Esophagus (tissue), 2 donors: ENCODE data around the gene LARGE1. TPM values are rescaled to one million over a fixed set of nuclear protein-coding genes. Genes with fewer than 3 reads are reported as not detected.
"Not testable (repeated sequence)": the region's sequence is repeated elsewhere in the genome, so short reads cannot be mapped to it uniquely, and the experiment has no call there.

Source experiments
- H3K27ac ChIP-seq, 2 donors: one replicate each; pipeline ENCODE4 v1.5.1; 2013; ENCODE audit warnings: low read depth in 2 of 2, mild to moderate bottlenecking in 2 of 2, inconsistent platforms in 1 of 2, low read length in 1 of 2, moderate library complexity in 1 of 2
- H3K27me3 ChIP-seq, 2 donors: one replicate each; pipeline ENCODE4 v1.6.1; 2013; ENCODE audit warnings: low read length in 2 of 2, control low read depth in 1 of 2, mild to moderate bottlenecking in 1 of 2; ENCODE audit not compliant: insufficient read depth in 2 of 2, control insufficient read depth in 1 of 2
- H3K36me3 ChIP-seq, 2 donors: one replicate each; pipeline ENCODE4 v1.6.1; 2013; ENCODE audit warnings: low read length in 1 of 2; ENCODE audit not compliant: control insufficient read depth in 2 of 2, insufficient read depth in 2 of 2
- H3K4me1 ChIP-seq, 2 donors: one replicate each; pipeline ENCODE4 v1.6.1; 2013; ENCODE audit warnings: low read length in 1 of 2; ENCODE audit not compliant: control insufficient read depth in 2 of 2, insufficient read depth in 2 of 2
- H3K4me3 ChIP-seq, 2 donors: one replicate each; pipeline ENCODE4 v1.5.1; 2013; ENCODE audit warnings: low read length in 2 of 2, mild to moderate bottlenecking in 2 of 2, low read depth in 1 of 2, moderate library complexity in 1 of 2
- H3K9me3 ChIP-seq, 2 donors: one replicate each; pipeline ENCODE4 v1.6.1; 2013; ENCODE audit warnings: mild to moderate bottlenecking in 2 of 2, low read depth in 1 of 2, low read length in 1 of 2, moderate library complexity in 1 of 2; ENCODE audit not compliant: control insufficient read depth in 2 of 2, insufficient read depth in 1 of 2
- WGBS, 2 donors: extraction: QIAGEN DNeasy Blood & Tissue Kit; methylation state at CpG; one replicate each; pipeline ENCODE4 v1.1.7; 2013; 5-methylcytosine and 5-hydroxymethylcytosine counted together
- polyA plus RNA-seq, 2 donors: library from polyadenylated mRNA; stranded (reverse); fragments of 200-250 nt; gene quantifications; one replicate each; pipeline ENCODE4 v1.2.3, GENCODE V29; 2013
- donor health status: healthy with polysubstance abuse.
- donor health status: Bipolar disorder and iron deficiency.

LARGE1 gene
- polyA plus RNA-seq, 2 donors: 2.0 to 2.5 TPM

DNA sequence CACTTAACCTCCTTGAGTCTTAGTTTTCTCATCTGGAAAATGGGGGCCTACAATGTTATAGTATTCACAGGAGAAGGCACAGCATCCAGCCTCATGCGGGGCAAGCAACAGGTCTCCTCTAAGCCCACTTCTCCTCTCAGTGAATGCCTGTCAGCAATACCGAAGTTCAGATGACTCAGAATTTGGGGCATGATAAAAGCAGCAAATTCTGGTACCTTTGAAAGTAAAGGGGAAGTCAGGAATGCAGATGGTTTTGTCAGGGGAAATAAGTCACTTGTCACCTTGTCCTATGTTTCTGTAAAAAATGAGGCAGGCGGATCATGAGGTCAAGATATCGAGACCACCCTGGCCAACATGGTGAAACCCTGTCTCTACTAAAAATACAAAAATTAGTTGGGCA is 350.2 kb downstream of the LARGE1 start:
- H3K4me3 ChIP-seq: no peak overlapping the region
- no peaks in the 10 kb centered on the region for H3K9me3 ChIP-seq
- H3K27ac ChIP-seq: no peak overlapping the region
- H3K27me3 ChIP-seq: no peaks in the 10 kb centered on the region
- 88 to 89% methylated on average over 4 of the region's 4 CpGs for WGBS, 2 donors
- no peaks in the 10 kb centered on the region for H3K36me3 ChIP-seq
- no peaks in the 10 kb centered on the region for H3K4me1 ChIP-seq

DNA sequence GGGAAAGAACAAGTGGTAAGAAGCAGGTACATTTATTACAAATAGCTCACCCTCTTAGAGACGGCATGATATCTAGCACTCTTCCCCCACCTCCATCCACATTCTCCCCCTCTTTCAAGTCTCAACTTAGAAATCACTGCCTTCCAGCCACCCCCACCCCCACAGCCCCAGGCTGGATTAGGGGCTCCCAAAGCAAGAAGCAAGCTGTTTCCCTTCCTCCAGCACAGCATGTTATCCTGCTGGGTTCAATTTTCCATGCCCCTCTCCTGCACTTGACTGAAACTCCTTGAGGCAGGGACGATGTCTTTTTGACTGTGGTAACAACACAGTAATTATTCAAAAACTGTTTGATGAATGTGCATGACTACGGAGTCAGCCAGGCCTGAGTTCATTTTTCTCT is 350.7 kb downstream of the LARGE1 start:
- no peaks in the 10 kb centered on the region for H3K9me3 ChIP-seq
- no peaks in the 10 kb centered on the region for H3K36me3 ChIP-seq
- no peaks in the 10 kb centered on the region for H3K4me1 ChIP-seq
- H3K4me3 ChIP-seq: no peak overlapping the region
- WGBS, 2 donors: 50 to 51% methylated on average over 3 of the region's 3 CpGs
- no peak overlapping the region for H3K27ac ChIP-seq
- no peaks in the 10 kb centered on the region for H3K27me3 ChIP-seq

DNA sequence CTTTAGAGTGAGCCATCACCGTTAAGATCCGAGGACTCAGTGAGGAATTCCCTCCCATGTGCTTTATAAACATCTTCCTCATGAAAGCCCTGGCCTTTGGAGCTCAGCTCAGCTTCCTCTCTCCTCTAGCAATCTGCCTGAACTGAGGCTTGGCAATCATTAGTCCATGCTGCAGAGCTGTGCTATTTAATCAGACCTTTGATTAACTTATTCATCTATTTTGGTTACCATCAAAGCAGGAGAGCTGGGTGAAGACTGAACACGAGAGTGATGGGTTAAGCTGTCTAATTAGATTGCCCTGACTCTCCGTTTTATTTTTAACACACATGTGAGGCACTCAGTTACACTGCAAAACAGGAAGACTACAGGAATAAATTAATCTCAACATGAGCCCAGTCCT is 351.3 kb downstream of the LARGE1 start:
- Histone ChIP-seq H3K4me1 (no peaks in the 10 kb centered on the region), H3K36me3 (no peaks in the 10 kb centered on the region), H3K4me3 (no peak overlapping the region), H3K27me3 (no peaks in the 10 kb centered on the region), H3K9me3 (no peaks in the 10 kb centered on the region), H3K27ac (no peak overlapping the region)
- WGBS, 2 donors: 50 to 53% methylated on average over 4 of the region's 4 CpGs

DNA sequence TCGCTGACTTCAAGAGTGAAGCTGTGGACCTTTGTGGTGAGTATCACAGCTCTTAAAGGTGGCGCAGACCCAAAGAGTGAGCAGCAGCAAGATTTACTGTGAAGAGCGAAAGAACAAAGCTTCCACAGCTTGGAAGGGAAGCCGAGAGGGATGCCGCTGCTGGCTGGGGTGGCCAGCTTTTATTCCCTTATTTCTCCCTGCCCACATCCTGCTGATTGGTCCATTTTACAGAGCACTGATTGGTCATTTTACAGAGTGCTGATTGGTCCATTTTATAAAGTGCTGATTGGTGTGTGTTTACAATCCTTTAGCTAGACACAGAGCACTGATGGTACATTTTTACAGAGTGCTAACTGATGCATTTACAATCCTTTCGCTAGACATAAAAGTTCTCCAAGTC is 353.8 kb downstream of the LARGE1 start:
- H3K27me3 ChIP-seq, H3K36me3 ChIP-seq, H3K27ac ChIP-seq, H3K9me3 ChIP-seq, H3K4me3 ChIP-seq, H3K4me1 ChIP-seq: not testable (repeated sequence)
- 94 to 95% methylated on average over 6 of the region's 6 CpGs for WGBS, 2 donors

DNA sequence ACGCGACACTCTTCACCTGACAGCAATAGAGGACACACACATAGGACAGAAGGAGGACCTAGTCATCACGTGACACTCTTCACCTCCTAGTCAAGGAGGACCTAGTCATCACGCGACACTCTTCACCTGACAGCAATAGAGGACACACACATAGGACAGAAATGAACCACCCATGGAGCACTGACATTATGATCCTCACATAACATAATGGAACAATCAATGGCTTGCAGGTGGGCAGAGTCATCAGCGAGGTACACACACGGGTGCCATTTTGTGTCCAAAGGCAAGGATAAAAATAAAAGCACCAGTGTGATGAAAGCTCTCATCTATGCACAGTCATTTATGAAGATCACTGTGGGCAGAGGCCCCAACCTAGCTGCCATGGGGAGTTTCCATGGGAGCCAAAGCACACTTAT is 354.7 kb downstream of the LARGE1 start:
- Histone ChIP-seq H3K36me3 (no peaks in the 10 kb centered on the region), H3K27ac (no peak overlapping the region), H3K4me1 (no peaks in the 10 kb centered on the region), H3K27me3 (no peaks in the 10 kb centered on the region), H3K4me3 (no peak overlapping the region), H3K9me3 (no peaks in the 10 kb centered on the region)
- WGBS, 2 donors: 95 to 96% methylated on average over 7 of the region's 7 CpGs

DNA sequence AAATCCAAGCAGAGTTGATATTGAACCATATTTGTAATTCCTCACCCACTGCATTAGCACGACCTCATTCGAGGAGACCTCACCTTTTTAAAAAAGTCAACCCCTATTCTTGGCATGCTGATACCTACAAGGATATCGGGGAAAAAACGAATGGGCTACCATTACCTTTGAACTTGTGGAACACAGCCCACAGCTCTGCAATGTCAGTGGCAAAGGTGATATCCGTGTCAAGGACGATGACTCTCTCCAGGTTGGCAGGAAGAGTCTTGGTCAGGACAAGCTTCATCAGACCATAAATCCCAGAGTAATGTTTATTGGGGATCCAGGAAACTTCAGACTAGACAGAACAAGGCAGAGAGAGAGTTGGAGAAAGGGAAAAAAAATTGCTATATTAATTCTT is 355.6 kb downstream of the LARGE1 start:
- H3K27me3 ChIP-seq: no peaks in the 10 kb centered on the region
- H3K36me3 ChIP-seq: no peaks in the 10 kb centered on the region
- no peak overlapping the region for H3K27ac ChIP-seq
- 83 to 87% methylated on average over 6 of the region's 6 CpGs for WGBS, 2 donors
- H3K4me3 ChIP-seq: no peak overlapping the region
- H3K4me1 ChIP-seq: no peaks in the 10 kb centered on the region
- H3K9me3 ChIP-seq: no peaks in the 10 kb centered on the region

DNA sequence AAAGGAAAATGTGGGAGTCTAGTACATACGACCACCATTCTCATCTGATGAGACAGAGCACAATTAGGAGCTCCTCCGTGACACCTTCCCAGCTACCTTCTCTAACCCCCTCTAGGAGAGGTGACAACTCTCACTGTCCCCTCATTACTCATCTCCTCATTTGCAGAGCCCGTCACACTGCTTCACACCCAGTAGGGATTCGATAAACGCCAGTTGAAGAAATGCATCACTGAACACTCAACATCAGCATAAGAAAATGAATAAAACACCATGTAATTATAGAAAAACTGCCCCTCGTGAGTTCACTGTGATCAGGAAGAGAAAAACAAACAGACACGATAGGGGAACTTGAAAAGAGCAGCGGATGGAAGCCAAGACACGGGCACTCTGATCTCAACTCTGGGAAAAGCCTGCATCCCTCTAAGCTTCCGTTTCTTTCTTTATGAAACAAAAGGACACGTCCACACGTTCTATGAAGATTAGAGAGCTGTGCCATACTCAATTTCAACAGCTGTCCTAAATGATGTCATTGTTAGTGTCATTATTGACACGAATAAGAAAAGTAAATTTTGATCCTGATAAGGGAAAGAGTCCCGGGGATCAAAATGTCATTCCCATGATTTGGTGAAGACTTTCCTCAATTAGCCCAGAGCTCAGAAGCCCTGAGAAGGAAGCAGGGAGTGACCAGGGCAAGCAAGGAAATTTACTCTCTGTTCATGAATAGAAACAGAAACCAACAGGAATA is 356.9 kb downstream of the LARGE1 start:
- H3K27ac ChIP-seq: no peak overlapping the region

DNA sequence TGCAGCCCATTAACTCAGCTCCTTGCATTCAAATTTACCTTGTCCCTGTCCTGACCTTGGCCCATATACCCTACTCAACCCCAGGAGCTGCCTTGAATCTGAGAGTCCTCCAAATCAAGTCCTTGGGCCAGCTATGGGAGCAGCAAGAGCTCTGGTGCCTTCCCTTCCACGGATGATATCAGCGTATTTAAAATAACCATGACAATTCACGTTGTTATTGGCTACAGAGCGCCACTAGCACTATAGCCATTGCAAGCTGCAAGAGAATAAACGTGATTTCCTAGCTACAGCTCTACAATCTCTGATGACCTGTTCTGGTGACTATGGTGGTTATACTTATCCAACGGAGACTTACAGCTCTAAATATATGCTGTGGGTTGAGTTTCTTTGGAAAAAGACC is 357.8 kb downstream of the LARGE1 start:
- Histone ChIP-seq H3K36me3 (no peaks in the 10 kb centered on the region), H3K27me3 (no peaks in the 10 kb centered on the region), H3K4me3 (no peak overlapping the region), H3K27ac (no peak overlapping the region), H3K4me1 (no peaks in the 10 kb centered on the region), H3K9me3 (no peaks in the 10 kb centered on the region)
- WGBS, 2 donors: 93 to 94% methylated on average over 6 of the region's 6 CpGs

More for the DNA sequence above, 356.9 kb downstream of the LARGE1 start:
- Histone ChIP-seq H3K36me3 (no peaks in the 10 kb centered on the region), H3K4me1 (no peaks in the 10 kb centered on the region), H3K4me3 (no peak overlapping the region), H3K27me3 (no peaks in the 10 kb centered on the region), H3K9me3 (no peaks in the 10 kb centered on the region)
- WGBS, 2 donors: 63 to 69% methylated on average over 14 of the region's 14 CpGs

DNA sequence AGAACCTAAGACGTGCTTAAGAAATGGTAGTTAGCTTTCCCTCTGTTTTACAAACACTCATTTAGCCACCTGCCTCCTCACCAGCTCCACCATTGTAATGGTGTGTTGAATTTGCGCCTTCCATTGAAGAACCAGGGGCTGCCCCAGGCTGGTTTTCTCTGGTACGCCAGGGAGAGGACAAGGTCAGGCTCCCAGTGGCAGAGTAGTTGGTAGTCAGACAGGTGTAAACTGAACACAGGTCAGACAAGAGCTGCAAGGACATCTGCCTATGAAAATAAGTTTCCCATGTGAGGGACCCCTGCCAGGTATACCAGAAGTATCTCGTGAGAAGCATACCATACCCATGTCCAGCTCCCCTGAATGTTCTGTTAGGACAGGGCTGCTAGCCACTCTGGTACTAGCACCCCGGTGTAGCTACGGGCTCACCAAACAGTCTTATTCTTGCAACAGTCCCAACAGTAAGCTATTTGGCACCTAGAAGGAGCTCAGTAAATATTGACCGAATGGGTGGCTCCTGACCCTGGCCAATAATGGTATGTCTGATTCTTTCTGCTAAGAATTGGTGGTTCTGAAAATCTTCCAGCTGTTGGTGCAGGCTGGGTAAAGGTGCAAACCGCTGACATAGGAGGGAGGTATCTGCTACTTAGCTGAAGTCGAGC is 359.0 kb downstream of the LARGE1 start:
- no peaks in the 10 kb centered on the region for H3K9me3 ChIP-seq
- H3K4me3 ChIP-seq: no peak overlapping the region
- H3K4me1 ChIP-seq: no peaks in the 10 kb centered on the region
- H3K27me3 ChIP-seq: no peaks in the 10 kb centered on the region
- WGBS, 2 donors: 85 to 94% methylated on average over 9 of the region's 9 CpGs
- H3K27ac ChIP-seq: no peak overlapping the region
- H3K36me3 ChIP-seq: no peaks in the 10 kb centered on the region

DNA sequence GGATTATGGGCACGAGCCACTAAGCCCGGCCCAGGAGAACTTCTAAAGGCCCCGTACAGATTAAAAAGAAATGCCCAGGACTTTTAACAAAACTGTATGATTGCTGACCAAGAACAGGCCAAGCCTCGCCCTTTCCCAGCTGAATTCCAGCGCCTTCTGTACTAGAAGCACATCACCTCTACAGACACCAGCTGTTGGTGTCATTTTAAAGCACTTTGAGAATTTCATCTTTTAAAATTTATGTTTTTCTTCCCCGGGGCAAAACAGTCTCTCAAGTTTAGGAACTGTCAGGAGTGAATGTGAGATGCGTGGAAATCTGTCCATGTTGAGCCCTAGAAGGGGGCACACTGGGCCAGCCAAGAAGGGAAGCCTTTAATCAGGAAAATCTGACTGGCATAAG is 362.4 kb downstream of the LARGE1 start:
- WGBS, 2 donors: 89 to 90% methylated on average over 7 of the region's 7 CpGs
- Histone ChIP-seq H3K27ac (no peak overlapping the region), H3K4me1 (no peaks in the 10 kb centered on the region), H3K27me3 (no peaks in the 10 kb centered on the region), H3K9me3 (no peaks in the 10 kb centered on the region), H3K36me3 (no peaks in the 10 kb centered on the region), H3K4me3 (no peak overlapping the region)
